K562 (cell line): Measurements from ENCODE around the gene PRELID3B. TPM values are rescaled to one million over a fixed set of nuclear protein-coding genes. Genes with fewer than 3 reads are reported as not detected.

Source experiments
- C11orf30 ChIP-seq: fragments of 450-650 bp; IDR thresholded peaks from 2 replicates; pipeline ENCODE4 v1.6.1; 2016; ENCODE audit warnings: low read depth, mild to moderate bottlenecking
- DACH1 ChIP-seq: fragments of 450-650 bp; IDR thresholded peaks from 2 replicates; pipeline ENCODE4 v1.6.1; 2018; ENCODE audit not compliant: partially characterized antibody
- DNMT1 ChIP-seq: fragments of 450-650 bp; IDR thresholded peaks from 2 replicates; pipeline ENCODE4 v1.6.1; 2016; ENCODE audit warnings: antibody characterized with exemption, mild to moderate bottlenecking
- GTF2F1 ChIP-seq: IDR thresholded peaks from 2 replicates; pipeline ENCODE4 v1.6.1; 2011; ENCODE audit warnings: low read depth, low read length, improper control_type of control experiment
- MCM5 ChIP-seq: fragments of 450-650 bp; IDR thresholded peaks from 2 replicates; pipeline ENCODE4 v1.6.1; 2016; ENCODE audit warnings: low read depth
- MECOM ChIP-seq: fragments of 250-450 bp; sonication (Bioruptor Pico); IDR thresholded peaks from 2 replicates; pipeline ENCODE4 v1.8.0; 2022; ENCODE audit warnings: inconsistent platforms
- MTA1 ChIP-seq: fragments of 450-650 bp; IDR thresholded peaks from 2 replicates; pipeline ENCODE4 v1.6.1; 2017; ENCODE audit warnings: borderline replicate concordance
- MTF1 ChIP-seq: fragments of 250-450 bp; sonication (Bioruptor Pico); IDR thresholded peaks from 2 replicates; pipeline ENCODE4 v1.9.0; 2021; ENCODE audit warnings: moderate library complexity, mild to moderate bottlenecking, inconsistent platforms, borderline replicate concordance
- PHF8 ChIP-seq: fragments of 200-600 bp; sonication (generic); IDR thresholded peaks from 2 replicates; pipeline ENCODE4 v1.6.1; 2012; ENCODE audit warnings: mixed run types, mild to moderate bottlenecking, inconsistent platforms, low read length, moderate library complexity, borderline replicate concordance
- POLR2A ChIP-seq: fragments of 450-650 bp; conservative IDR thresholded peaks from 2 replicates; pipeline ENCODE4 v1.6.1; 2016
- RBFOX2 ChIP-seq: fragments of 200-400 bp; formaldehyde crosslinking; IDR thresholded peaks from 2 replicates; pipeline ENCODE4 v1.6.1; 2017; ENCODE audit warnings: low read depth, mild to moderate bottlenecking, low read length, moderate library complexity
- RBM34 ChIP-seq: fragments of 200-400 bp; formaldehyde crosslinking; IDR thresholded peaks from 2 replicates; pipeline ENCODE4 v1.6.1; 2018; ENCODE audit warnings: low read length, borderline replicate concordance; ENCODE audit not compliant: insufficient read depth
- TCF7L2 ChIP-seq: fragments of 150-350 bp; IDR thresholded peaks from 2 replicates; pipeline ENCODE4 v1.6.1; 2016; ENCODE audit warnings: low read depth, mild to moderate bottlenecking, low read length, moderate library complexity
- polyA plus RNA-seq, 8 experiments: library from polyadenylated mRNA; depleted of rRNA in 4 of 8; stranded (reverse) in 5 of 8; unstranded in 3 of 8; fragments of >200 nt; fragmentation: Nextera tagmentation in 2 of 8; fragmentation: Illumina TruSeq in 1 of 8; extraction: Ambion mirVana in 2 of 8; extraction: Trizol in 1 of 8; gene quantifications; 2 replicates each; pipeline versions ENCODE4 v1.2.1 to v1.2.3, GENCODE V29; 2011 to 2014; ENCODE audit warnings: inconsistent platforms in 1 of 8, missing spikeins in 1 of 8
- total RNA-seq, 7 experiments: library from RNA; depleted of rRNA in 6 of 7; stranded (reverse); fragments of >200 nt in 6 of 7; fragmentation: Illumina TruSeq in 2 of 7; extraction: Trizol in 2 of 7; gene quantifications; 2 replicates each; pipeline versions ENCODE4 v1.2.1 to v1.2.3, GENCODE V29; 2011 to 2021; ENCODE audit warnings: low replicate concordance in 1 of 7
- TF ChIP-seq, protein P1 (sequence below): fragments of 250-450 bp; sonication (Bioruptor Pico); IDR thresholded peaks from 2 replicates; pipeline ENCODE4 v1.8.0; 2022; ENCODE audit warnings: moderate library complexity, mild to moderate bottlenecking, inconsistent platforms
- TF ChIP-seq, protein P2 (sequence below): fragments of 450-650 bp; IDR thresholded peaks from 2 replicates; pipeline ENCODE4 v1.6.1; 2016
- TF ChIP-seq, protein P3 (sequence below), 3 experiments: fragments of 200-800 bp in 1 of 3; fragments of 250-450 bp in 1 of 3; fragments of 450-650 bp in 1 of 3; sonication (Bioruptor Pico) in 1 of 3; sonication (Bioruptor generic) in 1 of 3; formaldehyde crosslinking in 1 of 3; IDR thresholded peaks; 2 replicates each; pipeline versions ENCODE4 v1.6.1 to v1.8.0; 2016 to 2022; ENCODE audit warnings: mild to moderate bottlenecking in 2 of 3, missing genetic modification characterization in 2 of 3, missing compliant biosample characterization in 1 of 3, moderate library complexity in 1 of 3

Gene PRELID3B
- total and polyA plus RNA-seq, 9 of the 15 experiments (the other 6 are each of a cell fraction or from before 2014, with no cell fraction given) = 77.0 to 186 (median 101) TPM

DNA sequence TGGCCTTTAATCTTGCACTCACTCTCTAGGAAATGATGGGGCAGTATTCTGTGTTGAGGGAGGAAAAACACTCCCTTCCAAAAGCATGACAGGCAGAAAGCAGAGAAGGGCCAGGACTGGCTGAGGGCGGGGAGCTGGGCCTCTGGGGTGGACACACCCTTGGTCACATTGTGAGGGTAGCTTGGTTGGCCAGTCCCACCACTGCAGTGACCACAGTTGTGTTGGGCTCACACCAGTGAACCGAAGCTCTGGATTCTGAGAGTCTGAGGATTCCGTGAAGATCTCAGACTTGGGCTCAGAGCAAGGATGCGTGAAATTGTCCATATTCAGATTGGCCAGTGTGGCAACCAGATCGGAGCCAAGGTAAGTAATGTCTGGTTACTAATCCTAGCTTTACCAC, 23.4 kb downstream of the PRELID3B start, which contains the start of gene TUBB1 (continued):
- TF ChIP-seq, protein P1, sequence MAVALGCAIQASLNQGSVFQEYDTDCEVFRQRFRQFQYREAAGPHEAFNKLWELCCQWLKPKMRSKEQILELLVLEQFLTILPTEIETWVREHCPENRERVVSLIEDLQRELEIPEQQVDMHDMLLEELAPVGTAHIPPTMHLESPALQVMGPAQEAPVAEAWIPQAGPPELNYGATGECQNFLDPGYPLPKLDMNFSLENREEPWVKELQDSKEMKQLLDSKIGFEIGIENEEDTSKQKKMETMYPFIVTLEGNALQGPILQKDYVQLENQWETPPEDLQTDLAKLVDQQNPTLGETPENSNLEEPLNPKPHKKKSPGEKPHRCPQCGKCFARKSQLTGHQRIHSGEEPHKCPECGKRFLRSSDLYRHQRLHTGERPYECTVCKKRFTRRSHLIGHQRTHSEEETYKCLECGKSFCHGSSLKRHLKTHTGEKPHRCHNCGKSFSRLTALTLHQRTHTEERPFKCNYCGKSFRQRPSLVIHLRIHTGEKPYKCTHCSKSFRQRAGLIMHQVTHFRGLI (CRISPR knock-in tag) = no peak; the same call in 1 of the 2 replicates
- TF ChIP-seq RBM34 (no peak), MECOM (CRISPR knock-in tag) (no peak), POLR2A (peak; percentile 77), RBFOX2 (peak; percentile 52), GTF2F1 (no peak), C11orf30 (peak; percentile 35), TCF7L2 (no peak), DNMT1 (no peak), DACH1 (no peak), MCM5 (no peak), PHF8 (no peak), MTA1 (no peak), MTF1 (CRISPR knock-in tag) (no peak)
- TF ChIP-seq, protein P2, sequence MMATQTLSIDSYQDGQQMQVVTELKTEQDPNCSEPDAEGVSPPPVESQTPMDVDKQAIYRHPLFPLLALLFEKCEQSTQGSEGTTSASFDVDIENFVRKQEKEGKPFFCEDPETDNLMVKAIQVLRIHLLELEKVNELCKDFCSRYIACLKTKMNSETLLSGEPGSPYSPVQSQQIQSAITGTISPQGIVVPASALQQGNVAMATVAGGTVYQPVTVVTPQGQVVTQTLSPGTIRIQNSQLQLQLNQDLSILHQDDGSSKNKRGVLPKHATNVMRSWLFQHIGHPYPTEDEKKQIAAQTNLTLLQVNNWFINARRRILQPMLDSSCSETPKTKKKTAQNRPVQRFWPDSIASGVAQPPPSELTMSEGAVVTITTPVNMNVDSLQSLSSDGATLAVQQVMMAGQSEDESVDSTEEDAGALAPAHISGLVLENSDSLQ = peak; percentile 36; the same call in 1 of the 2 replicates
- TF ChIP-seq, protein P3, sequence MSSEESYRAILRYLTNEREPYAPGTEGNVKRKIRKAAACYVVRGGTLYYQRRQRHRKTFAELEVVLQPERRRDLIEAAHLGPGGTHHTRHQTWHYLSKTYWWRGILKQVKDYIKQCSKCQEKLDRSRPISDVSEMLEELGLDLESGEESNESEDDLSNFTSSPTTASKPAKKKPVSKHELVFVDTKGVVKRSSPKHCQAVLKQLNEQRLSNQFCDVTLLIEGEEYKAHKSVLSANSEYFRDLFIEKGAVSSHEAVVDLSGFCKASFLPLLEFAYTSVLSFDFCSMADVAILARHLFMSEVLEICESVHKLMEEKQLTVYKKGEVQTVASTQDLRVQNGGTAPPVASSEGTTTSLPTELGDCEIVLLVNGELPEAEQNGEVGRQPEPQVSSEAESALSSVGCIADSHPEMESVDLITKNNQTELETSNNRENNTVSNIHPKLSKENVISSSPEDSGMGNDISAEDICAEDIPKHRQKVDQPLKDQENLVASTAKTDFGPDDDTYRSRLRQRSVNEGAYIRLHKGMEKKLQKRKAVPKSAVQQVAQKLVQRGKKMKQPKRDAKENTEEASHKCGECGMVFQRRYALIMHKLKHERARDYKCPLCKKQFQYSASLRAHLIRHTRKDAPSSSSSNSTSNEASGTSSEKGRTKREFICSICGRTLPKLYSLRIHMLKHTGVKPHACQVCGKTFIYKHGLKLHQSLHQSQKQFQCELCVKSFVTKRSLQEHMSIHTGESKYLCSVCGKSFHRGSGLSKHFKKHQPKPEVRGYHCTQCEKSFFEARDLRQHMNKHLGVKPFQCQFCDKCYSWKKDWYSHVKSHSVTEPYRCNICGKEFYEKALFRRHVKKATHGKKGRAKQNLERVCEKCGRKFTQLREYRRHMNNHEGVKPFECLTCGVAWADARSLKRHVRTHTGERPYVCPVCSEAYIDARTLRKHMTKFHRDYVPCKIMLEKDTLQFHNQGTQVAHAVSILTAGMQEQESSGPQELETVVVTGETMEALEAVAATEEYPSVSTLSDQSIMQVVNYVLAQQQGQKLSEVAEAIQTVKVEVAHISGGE (CRISPR knock-in tag; IDR thresholded peaks at IDR 0.05) = no peak
